KMS-11 (cell line): ENCODE measurements around the gene CCNJL.

Experiments used
- H2AFZ ChIP-seq: fragments of 200-600 bp; sonication (generic); 2 replicates; pipeline ENCODE4 v1.6.1; 2016; ENCODE audit warnings: antibody characterized with exemption, mixed run types, low read depth
- H3K27ac ChIP-seq: fragments of 200-600 bp; sonication (generic); 2 replicates; pipeline ENCODE4 v1.6.1; 2016; ENCODE audit warnings: mild to moderate bottlenecking, mixed run types
- H3K27me3 ChIP-seq: fragments of 200-600 bp; sonication (generic); 2 replicates; pipeline ENCODE4 v1.6.1; 2017; ENCODE audit warnings: mild to moderate bottlenecking, low read depth, mixed run types, moderate library complexity; ENCODE audit not compliant: insufficient read depth
- H3K36me3 ChIP-seq: fragments of 200-600 bp; sonication (generic); 2 replicates; pipeline ENCODE4 v1.6.1; 2017; ENCODE audit warnings: mild to moderate bottlenecking, mixed run types; ENCODE audit not compliant: insufficient read depth
- H3K4me1 ChIP-seq: fragments of 200-600 bp; sonication (generic); 2 replicates; pipeline ENCODE4 v1.6.1; 2016; ENCODE audit warnings: mild to moderate bottlenecking, low read depth, mixed run types; ENCODE audit not compliant: poor library complexity, severe bottlenecking
- H3K4me2 ChIP-seq: fragments of 200-600 bp; sonication (generic); 2 replicates; pipeline ENCODE4 v1.7.0; 2016; ENCODE audit warnings: mild to moderate bottlenecking, mixed run types
- H3K4me3 ChIP-seq: fragments of 200-600 bp; sonication (generic); IDR thresholded peaks from 2 replicates; pipeline ENCODE4 v1.6.1; 2017; ENCODE audit warnings: low read depth, low read length, mixed read lengths; ENCODE audit not compliant: insufficient read depth
- H3K79me2 ChIP-seq: fragments of 200-600 bp; sonication (generic); 2 replicates; pipeline ENCODE4 v1.6.1; 2016; ENCODE audit warnings: low read depth, mixed run types; ENCODE audit not compliant: insufficient read depth
- H3K9ac ChIP-seq: fragments of 200-600 bp; sonication (generic); 2 replicates; pipeline ENCODE4 v1.6.1; 2016; ENCODE audit warnings: mild to moderate bottlenecking, mixed run types
- H4K20me1 ChIP-seq: fragments of 200-600 bp; sonication (generic); 2 replicates; pipeline ENCODE4 v1.6.1; 2016; ENCODE audit warnings: mild to moderate bottlenecking, mixed run types; ENCODE audit not compliant: insufficient read depth
- CTCF ChIP-seq: fragments of 200-600 bp; sonication (generic); conservative IDR thresholded peaks from 2 replicates; pipeline ENCODE4 v1.6.1; 2017; ENCODE audit warnings: low read depth, mild to moderate bottlenecking, antibody characterized with exemption, low read length, moderate library complexity, mixed read lengths

CCNJL gene

GRCh38 chr5:160280384-160281095, 31.8 kb downstream of the CCNJL start:
- Histone ChIP-seq H4K20me1 (no peaks in the 10 kb centered on the region), H3K79me2 (no peaks in the 10 kb centered on the region), H3K27me3 (no peaks in the 10 kb centered on the region), H3K4me1 (no peaks in the 10 kb centered on the region), H3K4me3 (no peak overlapping the region), H3K27ac (no peak overlapping the region), H3K4me2 (no peak overlapping the region), H2AFZ (no peak overlapping the region), H3K36me3 (no peaks in the 10 kb centered on the region), H3K9ac (no peak overlapping the region)
- TF ChIP-seq CTCF: no peak

GRCh38 chr5:160278343-160278742, 34.0 kb downstream of the CCNJL start:
- no peak overlapping the region for H2AFZ ChIP-seq
- no peaks in the 10 kb centered on the region for H3K79me2 ChIP-seq
- H3K4me1 ChIP-seq: no peaks in the 10 kb centered on the region
- no peak overlapping the region for H3K27ac ChIP-seq
- no peak overlapping the region for H3K9ac ChIP-seq
- no peak overlapping the region for H3K4me3 ChIP-seq
- H3K27me3 ChIP-seq: no peaks in the 10 kb centered on the region
- TF ChIP-seq CTCF: no peak
- no peaks in the 10 kb centered on the region for H3K36me3 ChIP-seq
- no peaks in the 10 kb centered on the region for H4K20me1 ChIP-seq
- no peak overlapping the region for H3K4me2 ChIP-seq

- H2AFZ ChIP-seq: no peak overlapping the region
- no peaks in the 10 kb centered on the region for H3K36me3 ChIP-seq
- H4K20me1 ChIP-seq: no peaks in the 10 kb centered on the region
- H3K27ac ChIP-seq: no peak overlapping the region
- no peak for TF ChIP-seq CTCF
- H3K9ac ChIP-seq: no peak overlapping the region
- no peak overlapping the region for H3K4me2 ChIP-seq
- no peaks in the 10 kb centered on the region for H3K4me1 ChIP-seq
- H3K79me2 ChIP-seq: no peaks in the 10 kb centered on the region
- H3K27me3 ChIP-seq: no peaks in the 10 kb centered on the region
- H3K4me3 ChIP-seq: no peak overlapping the region
These were observed 37.9 kb downstream of the CCNJL start for GRCh38 chr5:160274483-160274931.

GRCh38 chr5:160272889-160273288, 39.5 kb downstream of the CCNJL start:
- Histone ChIP-seq H3K36me3 (no peaks in the 10 kb centered on the region), H4K20me1 (no peaks in the 10 kb centered on the region), H3K4me2 (no peak overlapping the region), H3K27me3 (no peaks in the 10 kb centered on the region), H3K27ac (no peak overlapping the region), H2AFZ (no peak overlapping the region), H3K4me1 (no peaks in the 10 kb centered on the region), H3K79me2 (no peaks in the 10 kb centered on the region), H3K4me3 (no peak overlapping the region), H3K9ac (no peak overlapping the region)
- TF ChIP-seq CTCF: no peak
